HCT116 (cell line): ENCODE data around the gene UQCC5.

Experiments
- SIN3A ChIP-seq: IDR thresholded peaks from 2 replicates; pipeline ENCODE4 v1.6.1; 2012; ENCODE audit warnings: low read depth
- TF ChIP-seq, protein P1 (sequence below), 3 experiments: fragments of 200-600 bp in 1 of 3; sonication (generic) in 1 of 3; IDR thresholded peaks in 2 of 3; conservative IDR thresholded peaks in 1 of 3; 2 replicates each; pipeline ENCODE4 v1.5.1; 2012 to 2017; ENCODE audit warnings: low read depth in 2 of 3, low read length in 2 of 3, antibody characterized with exemption in 1 of 3, borderline replicate concordance in 1 of 3, control low read depth in 1 of 3, mild to moderate bottlenecking in 1 of 3, mixed read lengths in 1 of 3, mixed run types in 1 of 3, moderate library complexity in 1 of 3; ENCODE audit not compliant: insufficient read depth in 1 of 3

DNA sequence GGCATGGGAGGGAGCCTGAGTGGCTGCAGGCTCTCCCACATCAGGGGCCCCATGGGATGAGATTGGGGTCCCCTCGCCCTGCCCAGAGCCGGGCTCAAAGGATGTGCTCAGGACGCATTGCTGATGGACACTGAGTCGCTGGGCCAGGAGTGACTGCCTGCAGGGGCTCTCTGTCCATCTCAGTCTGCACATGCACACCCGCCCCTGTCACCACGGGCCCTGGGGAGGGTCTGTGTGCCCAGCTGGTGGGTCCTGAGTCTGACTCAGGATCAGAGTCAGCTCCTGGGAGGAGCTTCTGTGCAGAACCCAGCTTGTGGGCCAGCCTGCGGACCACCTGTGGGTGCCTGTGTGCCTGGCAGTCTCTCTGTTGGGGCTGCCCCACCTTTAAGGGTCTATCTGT, 23.1 kb upstream of the UQCC5 start:
- TF ChIP-seq, protein P1, sequence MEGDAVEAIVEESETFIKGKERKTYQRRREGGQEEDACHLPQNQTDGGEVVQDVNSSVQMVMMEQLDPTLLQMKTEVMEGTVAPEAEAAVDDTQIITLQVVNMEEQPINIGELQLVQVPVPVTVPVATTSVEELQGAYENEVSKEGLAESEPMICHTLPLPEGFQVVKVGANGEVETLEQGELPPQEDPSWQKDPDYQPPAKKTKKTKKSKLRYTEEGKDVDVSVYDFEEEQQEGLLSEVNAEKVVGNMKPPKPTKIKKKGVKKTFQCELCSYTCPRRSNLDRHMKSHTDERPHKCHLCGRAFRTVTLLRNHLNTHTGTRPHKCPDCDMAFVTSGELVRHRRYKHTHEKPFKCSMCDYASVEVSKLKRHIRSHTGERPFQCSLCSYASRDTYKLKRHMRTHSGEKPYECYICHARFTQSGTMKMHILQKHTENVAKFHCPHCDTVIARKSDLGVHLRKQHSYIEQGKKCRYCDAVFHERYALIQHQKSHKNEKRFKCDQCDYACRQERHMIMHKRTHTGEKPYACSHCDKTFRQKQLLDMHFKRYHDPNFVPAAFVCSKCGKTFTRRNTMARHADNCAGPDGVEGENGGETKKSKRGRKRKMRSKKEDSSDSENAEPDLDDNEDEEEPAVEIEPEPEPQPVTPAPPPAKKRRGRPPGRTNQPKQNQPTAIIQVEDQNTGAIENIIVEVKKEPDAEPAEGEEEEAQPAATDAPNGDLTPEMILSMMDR (IDR thresholded peaks at IDR 0.05 in 2 of 3, conservative IDR thresholded peaks at IDR 0.05 in 1 of 3; ENCODE audit: borderline replicate concordance in 1 of 3, insufficient read depth in 1 of 3, low read depth in 2 of 3, low read length in 2 of 3): no peak
- no peak for TF ChIP-seq SIN3A
